CD4-positive, alpha-beta T cell treated with Interleukin-17A for 1 hour (primary cell): ENCODE results near the gene DEFB131A.
"Not testable (repeated sequence)": the region's sequence is repeated elsewhere in the genome, so short reads cannot be mapped to it uniquely, and the experiment has no call there.

Experiments used
- DNase-seq: peaks from one replicate; pipeline ENCODE4 v3.0.0-alpha.2; 2020

The DEFB131A gene

DNA sequence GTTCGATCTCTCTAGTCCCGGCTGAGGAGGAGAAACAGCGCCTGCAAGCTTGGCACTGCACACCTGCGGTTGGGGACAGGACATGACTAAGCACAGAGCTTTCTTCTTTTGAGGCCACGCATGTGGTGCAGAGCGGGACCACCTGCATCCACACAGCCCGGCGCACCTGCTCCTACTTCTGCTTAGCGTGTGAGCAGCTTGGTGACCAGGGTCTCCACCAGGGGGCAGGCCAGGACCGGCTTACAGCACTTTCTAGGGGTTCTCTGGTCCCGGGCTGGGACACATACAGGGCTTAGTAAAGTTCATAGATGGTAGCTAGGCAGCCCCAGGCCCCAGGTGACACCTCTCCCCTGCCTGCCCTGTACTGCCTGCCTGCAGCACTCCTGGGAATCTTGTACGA, 51.2 kb downstream of the DEFB131A start:
- DNase-seq: peak; percentile 53

DNA sequence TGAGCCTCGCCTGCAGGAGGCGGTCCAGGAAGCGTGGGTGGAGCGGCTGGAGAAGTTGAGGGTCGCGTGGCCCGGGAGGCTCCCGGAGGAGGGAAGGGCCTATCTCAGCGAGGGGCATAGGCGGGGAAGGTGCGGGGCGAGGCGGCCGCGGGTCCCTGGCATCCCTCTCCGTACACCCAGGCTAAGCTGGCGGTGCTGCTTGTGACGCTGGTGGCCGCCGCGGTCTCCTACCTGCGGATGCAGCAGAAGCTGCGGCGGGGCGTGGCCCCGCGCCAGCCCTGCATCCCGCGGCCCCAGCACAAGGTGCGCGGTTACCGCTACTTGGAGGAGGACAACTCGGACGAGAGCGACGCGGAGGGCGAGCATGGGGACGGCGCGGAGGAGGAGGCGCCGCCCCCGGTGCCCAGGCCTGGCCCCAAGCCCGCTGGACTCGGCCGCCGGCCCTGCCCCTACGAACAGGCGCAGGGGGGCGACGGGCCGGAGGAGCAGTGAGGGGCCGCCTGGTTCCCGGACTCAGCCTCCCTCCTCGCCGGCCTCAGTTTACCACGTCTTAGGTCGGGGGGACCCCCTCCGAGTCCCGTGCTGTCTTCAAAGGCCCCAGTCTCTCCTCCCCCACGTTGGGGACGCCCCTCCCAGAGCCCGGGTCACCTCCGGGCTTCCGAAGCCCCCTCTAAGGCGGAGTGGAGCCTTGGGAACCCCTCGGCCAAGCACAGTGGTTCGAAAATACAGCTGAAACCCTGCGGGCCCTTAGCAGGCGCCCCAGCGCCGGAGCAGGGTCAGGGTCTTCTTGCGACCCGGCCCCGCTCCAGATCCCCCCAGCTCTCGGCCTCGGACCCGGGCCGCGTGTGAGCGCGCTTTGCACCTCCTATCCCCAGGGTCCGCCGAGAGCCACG, 53.6 kb downstream of the DEFB131A start:
- not testable (repeated sequence) for DNase-seq

DNA sequence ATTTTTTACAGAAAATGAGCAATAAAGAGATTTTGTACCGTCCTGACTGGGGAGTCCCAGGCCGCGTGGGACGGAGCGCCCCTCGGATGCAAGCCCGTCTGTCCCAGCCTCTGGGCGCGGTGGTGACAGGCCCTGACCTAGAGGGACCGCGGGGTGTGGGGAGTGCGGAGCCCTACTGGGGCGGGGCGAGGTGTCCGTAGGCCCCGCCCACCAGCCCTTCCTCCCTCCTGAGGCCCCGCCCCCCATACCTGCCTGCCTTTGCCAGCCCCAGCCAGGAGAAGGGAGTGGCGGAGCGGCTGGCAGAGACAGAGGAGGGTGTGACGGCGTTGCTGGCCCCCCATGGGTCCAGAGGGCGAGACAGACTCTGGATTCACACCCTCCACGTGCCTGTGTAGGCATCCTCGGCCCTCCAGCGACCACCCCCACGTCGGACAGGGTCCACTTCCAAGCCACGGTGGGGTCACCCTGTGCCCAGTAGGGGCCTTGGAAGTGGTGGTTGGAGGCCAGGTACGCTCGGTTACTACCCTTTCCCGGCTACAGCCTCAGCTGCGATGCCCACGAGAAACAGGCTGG, 54.3 kb downstream of the DEFB131A start:
- DNase-seq: not testable (repeated sequence)

GRCh38 chr4:9499974-9500487, 55.8 kb downstream of the DEFB131A start:
- not testable (repeated sequence) for DNase-seq
